Inflammatory macrophage (primary cell): Measurements from ENCODE around the gene C14orf132.

ENCODE experiments used
- DNase-seq, 2 donors: peaks; one replicate each; pipeline ENCODE4 v3.0.0-alpha.2; 2020 to 2022

C14orf132 gene

DNA sequence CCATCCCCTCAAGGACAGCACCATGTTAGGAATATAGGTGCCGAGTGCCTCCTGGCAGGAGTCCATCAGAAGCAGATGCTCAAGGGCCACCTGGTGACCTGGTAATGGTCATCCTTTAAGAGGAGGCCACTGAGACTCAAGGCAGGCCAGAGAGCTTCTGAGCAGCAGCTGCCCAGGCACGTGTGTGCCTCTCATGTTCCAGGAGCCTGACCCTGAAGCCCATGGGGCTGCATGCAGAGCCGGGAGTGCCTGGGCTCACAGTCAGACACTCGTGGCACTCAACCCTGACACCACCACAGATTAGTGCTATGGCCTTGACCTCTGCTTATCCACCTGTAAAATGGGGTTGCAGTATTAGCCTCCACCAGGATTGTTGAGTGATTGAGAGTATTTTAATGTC, 45.6 kb downstream of the C14orf132 start:
- no peak for DNase-seq

DNA sequence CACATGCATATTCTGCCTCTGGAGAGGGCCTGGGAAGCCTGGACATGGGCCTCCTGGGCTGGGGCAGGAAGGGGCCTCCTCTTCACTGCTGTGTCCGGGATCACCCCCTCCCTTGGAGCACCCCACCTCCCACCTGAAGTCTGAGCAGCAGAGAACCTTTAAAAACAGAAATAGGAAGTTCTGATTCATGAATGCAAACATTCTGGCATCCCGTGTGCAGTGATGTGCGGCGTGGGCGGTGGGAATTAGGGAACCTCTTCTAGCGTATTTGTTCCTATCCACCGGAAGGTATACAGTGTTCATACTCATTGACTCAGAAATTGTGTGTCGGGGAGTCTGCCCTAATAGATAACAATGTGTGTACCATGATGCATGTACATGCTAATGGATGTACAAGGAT, 46.2 kb downstream of the C14orf132 start:
- DNase-seq: peak; percentile 37 to 67

DNA sequence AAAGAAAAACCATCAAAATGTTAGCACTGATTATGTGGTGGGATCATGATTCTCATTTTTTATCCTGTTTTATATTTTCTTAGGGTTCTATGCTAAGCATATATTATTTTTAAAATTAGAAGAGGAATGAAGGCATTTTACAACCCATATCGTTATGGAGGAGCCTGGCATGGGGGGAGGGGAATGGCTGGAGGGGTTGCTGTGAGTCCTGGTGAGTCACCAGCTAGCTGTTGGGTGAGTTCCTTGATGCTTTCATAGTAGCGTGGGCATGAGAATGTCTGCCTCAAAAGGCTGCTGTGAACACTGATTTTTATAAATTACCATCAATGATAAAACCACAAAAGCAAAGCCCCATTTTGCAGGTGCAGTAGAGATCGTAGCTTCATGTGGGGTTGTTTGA, 46.9 kb downstream of the C14orf132 start:
- DNase-seq: no peak

DNA sequence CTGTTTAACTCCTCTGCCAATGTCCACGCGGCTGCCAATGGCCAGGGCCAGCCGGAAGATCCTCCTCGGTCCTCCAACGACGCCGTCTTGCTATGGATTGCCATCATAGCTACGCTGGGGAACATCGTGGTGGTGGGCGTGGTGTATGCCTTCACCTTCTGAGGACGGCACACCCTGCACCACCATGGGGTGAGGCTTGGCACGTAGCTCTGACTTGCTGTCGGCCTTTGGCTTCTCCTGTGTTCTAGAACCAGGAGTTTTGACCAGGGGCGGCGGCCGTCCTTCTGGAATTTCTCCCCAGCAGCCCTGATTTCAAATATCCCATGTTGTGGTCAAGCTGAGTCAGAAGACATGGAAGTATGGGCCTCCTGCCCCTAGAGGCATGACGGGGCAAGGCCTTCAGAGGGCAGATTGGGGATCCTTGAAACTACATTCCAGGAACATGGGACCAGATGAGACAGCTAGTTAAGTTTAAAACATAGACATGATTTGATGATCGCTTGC, 47.5 kb downstream of the C14orf132 start:
- DNase-seq: no peak

DNA sequence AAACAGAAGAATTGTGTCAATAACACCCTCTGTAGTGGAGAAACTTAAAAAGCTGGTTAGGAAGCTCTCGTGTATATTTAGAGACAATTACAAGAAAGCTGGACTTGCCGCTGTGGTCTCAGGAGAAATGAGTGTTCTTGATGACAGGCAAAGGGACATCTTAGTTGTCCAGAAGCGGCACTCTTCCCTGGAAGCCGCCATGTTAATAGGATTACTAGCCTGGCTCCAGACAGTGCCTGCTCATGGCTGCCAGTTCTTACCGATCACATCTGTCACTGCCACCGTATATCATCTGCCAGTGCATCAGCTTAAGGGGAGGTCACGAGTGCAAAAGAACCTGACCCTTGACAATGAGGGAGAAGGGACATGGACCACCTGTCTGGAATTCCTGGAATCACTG, 48.9 kb downstream of the C14orf132 start:
- no peak for DNase-seq

DNA sequence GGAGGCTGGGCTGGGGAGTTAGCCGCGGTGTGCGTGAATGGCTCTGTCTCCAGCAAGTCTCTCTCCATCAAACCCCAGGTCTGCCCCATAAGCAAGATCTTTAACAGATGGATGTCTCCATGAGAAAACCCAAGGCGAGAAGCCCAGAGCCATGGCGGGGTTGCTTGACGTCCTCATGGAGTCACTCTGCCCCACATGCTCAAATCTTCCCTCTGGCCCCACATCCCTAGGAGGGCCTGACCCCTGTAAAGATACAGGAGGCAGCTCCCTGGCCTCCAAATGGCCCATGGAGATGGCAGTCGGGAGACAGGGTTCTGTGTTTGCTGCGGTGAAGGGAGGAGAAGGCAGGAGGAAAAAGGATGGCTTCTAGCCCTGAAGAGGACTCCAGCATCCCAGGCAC, 49.3 kb downstream of the C14orf132 start:
- DNase-seq: no peak

DNA sequence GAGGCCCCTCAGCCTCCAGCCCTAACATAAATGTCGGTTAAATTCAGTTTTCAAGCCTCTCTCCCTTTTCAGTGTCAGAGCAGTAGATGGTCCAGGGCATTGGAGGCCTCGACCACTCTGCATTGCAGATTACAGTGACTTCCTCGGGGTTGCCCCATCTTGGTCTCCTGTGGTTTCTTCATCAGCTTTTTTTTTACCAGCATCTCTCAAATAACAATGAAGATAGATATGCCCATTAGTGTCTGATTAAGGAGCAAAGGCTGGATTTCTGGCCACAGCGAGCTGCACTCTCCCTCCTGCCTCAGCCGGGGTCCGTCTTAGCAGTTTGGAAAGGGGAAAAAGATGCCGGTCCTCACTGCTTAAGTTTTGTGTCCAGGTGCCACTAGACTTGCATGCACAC, 49.7 kb downstream of the C14orf132 start:
- no peak for DNase-seq

DNA sequence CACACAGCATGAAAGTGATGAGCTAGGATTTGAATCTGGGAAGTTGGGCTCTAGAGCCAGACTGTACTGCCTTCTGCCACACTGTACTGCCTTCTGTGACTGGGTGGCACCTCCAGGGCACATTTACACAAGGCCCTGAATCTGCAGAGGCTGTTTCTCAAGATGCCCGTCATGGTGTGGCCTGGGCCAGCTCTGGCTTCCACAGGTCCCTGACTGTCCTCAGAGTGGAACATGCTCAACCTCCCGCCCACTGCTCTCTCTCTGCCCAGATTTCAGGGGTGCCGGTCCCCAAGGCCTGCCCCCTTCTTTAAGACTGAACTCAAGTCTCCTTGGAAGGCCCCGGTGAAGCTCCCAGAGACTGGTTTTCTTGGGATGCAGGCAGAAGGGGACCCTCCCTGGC, 50.2 kb downstream of the C14orf132 start:
- DNase-seq: no peak

DNA sequence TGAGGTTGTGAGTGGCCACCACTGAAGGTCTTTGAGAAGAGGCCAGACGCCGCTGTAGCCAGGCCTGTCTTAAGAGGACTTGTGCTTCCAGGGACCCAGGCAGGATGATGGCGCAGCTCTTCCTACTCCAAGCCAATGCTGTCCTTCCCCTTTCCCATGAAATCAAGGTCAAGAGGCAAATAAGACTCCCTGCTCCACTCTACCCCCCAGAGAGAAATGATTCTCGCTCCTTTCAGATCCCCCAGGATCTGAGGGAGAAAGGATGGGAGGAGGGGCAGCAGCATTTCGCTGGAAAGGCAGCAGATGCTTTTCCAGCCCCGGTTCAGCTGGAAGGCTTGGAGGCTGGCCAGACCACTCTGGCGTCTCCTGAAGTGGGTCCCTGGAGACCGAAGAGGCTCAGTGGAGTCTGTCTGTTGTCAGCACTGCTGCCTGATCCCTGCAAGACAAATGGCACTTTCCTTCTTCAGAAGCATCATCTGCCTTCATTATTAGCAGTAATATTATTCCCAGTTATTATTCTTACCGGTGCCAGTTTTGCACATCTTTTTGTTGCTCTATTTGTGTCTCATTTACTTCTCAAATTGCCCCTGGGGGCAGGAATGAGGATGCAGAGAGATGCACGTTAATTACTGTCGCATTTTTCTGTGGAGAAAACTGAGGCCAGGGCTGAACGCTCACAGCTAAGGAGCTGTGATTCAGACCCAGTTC, 51.4 kb downstream of the C14orf132 start:
- DNase-seq: no peak

DNA sequence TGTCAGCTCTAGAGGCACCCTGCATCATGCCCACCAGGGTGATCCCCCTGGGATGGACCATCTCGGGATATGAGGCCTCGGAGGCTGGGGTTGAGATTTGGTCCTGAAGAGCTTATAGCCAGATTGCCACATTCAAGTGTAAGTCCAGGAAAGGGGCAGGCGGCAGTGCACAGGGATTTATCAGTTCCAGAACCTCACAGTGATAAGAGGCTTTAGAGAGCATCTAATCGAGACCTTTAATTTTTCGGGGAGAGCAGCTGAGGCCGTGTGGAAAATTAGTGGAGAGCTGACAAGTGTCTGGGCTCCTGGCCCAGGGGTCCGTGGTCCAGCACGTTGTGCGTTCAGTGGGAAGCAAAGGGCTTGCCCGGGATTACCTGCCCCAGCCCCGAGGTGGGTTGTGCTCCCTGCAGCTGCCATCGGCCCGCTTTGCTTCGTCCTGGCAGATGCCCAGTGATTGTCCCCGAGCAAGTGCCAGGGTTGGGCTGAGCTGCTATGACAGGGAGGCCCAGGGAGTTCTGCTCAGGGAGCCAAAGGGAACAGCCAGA, 52.1 kb downstream of the C14orf132 start:
- no peak for DNase-seq

DNA sequence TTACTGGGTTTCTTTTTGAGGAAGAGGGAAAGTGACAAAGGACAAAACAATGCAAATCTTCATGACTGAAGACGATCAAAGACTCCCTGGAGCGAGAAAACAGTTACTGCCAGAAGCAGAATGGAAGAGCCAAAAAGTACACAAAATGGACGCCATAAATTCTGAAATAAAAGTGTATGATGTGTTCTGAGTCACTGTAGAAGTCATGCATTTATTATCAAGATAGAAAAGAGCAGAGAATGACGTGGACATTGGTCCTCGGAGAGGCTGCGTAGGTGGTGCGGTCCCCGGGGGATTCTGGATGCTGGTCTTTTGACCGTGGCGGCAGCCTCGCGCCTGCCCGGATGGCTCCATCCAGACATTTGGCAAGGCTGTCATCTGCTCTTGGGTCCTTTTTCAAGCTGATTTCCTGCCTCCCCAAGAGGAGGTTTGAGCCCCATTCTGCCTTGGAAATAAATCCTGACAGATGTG, 52.8 kb downstream of the C14orf132 start:
- no peak for DNase-seq

DNA sequence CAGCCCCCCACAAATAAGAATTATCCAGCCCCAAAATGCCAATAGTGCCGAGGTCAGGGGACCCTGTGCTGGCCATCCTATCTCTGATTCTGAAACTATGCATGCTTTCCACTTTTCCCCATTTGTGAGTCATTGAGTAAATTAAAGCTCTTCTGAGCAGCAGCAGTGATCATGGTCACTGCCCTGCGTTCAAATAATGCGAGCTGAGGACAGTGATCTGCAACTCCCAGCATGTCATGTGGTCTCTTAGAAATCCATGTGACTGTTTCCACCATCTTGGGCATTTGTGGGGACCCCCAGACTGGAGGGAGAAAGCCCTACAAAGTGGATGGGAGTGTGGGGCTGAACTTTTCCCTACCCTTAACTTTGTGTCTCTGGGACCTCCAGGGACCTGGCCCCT, 53.8 kb downstream of the C14orf132 start:
- DNase-seq: no peak

DNA sequence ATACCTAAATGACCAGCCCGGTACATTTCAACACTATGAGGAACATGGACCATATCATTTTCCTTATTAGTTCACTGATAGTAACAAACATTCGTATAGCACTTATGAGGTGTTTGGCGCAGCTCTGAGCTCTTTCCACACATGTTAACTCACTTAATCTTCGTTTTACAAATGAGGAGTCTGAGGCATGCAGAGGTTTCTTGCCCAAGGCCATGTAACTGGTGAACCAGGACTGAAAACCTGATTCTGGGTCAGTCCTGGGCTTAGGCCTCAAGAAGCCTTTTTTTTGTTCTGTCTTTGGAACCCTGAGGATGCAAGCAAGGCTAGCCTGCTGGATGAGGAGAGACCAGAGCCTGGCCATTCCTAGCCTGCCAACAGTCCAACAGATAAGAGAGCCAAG, 55.0 kb downstream of the C14orf132 start:
- DNase-seq: no peak

DNA sequence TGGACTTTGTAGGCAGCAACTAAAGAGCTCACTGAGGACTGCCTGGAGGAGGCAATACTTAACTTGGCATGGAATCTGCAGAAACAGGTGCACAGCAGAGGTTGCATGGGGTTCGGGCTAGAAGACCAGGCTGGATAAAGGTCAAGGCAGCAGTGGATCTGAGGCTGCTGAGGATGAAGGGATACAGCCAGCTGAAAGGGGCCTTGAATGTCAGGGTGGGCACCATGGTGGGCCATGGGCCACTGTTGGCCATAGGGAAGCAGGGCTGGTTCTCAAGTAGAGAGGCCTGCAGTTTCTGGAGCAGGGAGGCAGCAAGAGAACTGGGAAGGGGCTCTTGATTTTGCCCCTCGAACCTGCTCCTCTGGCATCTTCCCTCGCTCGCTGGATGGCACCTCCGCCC, 55.5 kb downstream of the C14orf132 start:
- DNase-seq: no peak

DNA sequence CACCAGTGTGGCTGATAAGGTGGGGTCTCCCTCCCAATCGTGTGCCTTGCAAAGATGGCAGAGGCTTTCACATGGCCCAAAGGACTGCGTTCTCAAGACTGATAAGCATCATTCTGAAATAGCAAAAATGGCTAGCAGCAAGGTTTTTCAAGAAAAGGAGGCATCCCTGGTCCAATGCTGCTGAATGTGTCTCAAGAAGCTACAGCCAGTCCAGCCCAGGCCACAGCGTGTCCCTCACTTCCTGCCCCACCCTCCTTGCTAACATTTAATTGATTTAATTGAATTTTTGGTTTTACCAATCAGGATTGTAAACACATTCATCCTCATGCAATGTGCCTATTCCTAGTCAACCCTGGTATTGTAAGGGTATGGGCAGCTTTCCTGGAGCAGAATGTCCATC, 55.9 kb downstream of the C14orf132 start:
- DNase-seq: no peak

DNA sequence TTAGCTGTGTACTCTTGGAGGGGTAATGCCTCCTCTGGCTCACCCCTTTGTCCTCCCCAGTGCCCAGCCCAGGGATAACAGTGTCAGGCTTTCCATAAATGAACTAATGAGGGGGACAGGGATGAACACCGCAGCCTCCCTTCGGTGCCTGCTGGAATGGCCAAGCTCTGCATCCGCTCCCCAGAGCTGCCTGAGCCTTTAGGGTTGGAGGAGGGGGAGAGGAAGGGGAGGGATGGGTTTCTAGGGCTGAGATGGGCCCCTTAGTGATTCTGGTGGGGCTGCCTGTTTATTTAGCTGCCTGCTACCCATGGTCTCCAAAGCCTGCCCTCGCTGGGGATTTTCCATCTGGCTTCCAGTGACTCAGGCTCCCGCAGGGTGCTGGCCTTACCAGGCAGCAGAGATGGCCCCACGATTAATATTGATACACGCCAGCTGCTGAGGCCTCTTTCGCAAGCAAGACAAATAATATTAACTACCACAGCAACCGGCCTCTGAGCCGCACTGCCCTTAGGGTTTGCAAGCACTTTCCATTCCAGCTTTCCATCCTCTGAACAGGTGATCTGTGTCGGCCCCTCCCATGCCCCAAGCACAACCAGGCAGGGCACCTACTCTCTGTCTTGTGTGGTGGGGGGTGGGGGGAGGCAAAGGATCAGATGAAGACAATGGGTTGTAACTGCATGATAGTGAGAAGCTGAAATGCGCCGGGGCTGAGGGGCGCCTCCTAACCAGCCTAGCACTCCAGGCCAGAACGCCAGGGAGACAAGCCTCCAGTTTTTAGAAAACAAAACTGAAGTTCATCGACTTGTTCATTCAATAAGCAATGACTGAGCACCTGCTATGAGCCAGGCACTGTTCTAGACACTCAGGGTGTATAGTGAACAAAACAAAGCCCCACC, 56.7 kb downstream of the C14orf132 start:
- no peak for DNase-seq

DNA sequence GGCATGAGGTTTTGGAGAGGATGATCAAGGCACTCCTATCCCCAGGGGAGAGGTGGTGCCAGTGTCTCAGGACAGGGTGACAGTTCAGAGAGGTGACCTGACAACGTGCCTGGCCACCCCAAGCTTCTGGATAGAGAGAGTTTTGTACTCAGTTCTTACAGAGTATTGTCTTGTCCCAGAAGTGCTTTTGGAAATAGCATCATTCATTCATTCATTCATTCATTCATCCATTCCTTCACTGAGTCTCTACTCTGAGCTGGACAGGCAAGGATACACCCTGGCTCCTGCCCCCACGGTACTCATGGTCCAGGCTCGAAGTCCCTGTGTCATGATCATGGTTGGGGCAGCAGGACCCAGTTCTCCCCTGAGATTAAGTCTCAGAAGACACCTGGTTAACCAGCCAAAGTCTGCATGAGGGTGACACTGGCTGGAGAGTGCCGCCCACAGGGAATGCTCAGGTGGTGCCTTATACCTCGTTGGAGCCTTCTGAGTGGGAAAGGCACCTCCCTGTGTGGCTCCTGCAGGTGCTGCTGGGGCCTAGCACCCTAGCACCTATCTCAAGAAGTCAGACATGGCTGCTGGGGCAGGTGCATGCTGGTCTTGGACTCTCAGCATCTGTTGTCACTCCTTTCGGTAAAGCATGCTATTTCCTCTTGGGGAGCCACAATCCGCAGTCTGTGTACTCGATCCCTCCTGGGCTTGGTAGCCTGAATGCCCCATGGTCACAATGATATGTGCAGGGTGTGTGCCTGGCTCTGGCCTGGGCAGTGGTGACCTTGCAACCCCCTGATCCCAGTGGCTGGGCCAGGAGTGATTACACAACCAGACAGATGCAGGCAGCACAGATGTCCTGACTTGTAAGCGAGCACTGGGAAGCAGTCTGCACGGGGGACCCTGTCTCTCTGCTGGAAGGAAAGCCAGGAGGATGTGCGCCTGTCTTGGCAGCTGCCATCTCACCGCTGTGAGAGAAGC, 57.8 kb downstream of the C14orf132 start:
- no peak for DNase-seq

DNA sequence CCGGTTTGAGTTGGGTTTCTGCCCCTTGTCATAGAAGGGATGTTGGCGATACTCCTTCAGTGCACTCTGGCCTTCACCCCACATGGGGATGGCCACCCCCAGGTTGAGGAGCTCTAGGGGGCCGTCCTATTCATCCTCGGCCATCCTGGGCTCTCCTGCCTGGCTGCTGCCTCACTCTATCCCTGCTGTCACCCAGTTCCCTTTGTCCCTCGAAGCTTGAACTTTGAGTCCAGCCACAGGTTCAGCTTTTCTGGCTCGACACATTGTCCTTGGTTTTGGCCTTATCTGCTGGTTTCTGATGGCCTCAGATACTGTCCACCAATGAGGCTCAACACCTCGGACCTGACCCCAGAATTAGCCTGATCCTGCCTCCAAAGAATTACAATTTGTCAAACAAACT, 58.6 kb downstream of the C14orf132 start:
- DNase-seq: no peak

DNA sequence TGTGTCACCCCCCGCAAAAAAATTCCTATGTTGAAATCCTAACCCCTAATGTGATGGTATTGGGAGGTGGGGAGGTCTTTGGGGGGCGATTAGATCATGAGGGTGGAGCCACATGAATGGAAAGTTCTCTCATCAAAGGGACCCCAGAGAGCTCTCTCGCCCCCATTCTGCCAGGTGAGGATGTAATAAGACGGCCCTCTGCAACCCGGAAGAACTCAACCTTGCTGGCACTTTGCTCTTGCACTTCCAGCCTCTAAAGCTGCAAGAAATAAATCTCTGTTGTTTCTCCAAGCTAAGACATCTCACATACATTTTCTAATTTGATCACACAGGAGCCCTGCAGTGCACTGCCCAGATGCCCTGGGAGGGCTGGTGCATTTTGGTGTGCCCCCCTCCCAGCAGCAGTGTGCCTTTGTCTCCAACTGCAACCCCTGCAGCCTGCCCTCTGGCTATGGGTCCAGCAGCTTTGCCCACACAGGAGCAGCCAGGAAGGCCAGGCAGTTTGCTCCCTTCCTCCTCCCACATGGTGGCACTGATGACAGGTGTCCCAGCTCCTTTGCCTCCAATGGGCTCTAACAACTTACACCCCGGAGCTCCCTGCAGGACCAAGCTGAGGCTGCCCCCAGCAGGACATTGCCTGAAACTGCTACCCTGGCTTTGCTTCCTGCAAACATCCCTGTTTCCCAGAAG, 59.3 kb downstream of the C14orf132 start:
- DNase-seq: peak; percentile 4 to 42

DNA sequence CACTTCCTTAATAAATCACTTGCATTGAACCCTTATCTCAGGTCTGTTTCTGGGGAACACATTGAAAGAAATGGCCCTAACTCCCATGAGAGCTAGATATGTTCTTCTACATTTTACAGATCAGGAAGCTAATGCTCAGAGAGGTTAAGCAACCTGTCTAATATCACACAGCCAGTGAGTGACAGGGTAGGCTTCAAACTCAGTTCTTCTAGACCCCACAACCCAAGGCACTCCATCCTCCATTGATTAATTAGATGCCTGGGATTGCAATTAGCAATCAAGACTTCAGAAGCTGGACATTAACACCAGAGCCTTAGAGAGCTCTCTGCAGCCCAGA, 59.8 kb downstream of the C14orf132 start:
- DNase-seq: no peak

DNA sequence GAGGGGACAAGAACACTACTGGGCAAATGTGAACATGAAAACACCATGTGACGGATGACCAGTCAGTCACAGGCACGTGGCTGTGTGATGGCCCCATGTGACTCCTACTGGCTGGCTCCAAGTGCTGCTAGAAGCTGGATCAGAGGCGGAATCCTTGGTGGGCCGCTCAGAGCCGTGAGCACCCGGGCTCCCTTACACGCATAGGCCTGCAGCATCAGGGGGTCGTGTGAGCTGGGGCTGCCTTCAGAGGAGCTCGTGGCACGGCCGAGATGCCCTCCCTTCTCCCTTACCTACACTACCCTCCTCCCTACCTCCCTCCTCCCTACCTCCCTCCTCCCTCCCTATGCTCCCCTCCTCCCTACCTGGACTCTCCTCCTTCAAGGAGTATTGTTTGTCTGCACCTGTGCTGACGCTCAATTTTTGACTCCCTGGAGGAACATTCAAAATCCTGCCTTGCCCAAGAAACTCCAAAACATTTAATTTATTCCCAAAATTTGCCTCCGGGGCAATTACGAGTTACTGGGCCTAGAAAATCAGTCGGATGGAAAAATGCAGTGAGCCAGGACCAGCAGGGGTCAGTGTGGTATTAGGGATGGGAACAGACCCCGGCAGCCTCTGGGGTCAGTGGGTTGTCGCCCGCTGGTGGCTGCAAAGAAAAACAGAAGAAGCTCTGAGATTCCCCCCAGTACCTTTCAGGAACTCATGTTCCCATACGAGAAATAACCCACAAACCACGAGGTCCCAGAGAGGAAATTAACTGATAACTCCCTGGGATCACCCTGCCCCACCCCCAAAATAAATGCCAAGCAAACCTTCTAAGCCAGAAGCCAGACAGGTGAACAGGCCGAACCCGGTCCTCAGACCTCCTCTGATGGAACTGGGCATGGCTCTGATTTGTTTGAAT, 61.3 kb downstream of the C14orf132 start:
- peak; percentile 51 to 66 for DNase-seq
